KBM-7 (cell line): Measurements from ENCODE around the gene SRRT.
A peak's percentile ranks its signal among the peaks of the same experiment; 100 is the strongest.

Experiments used
- DNase-seq: peaks from one replicate; pipeline ENCODE4 v3.0.0-alpha.2; 2015
- in situ Hi-C: fragments of 300-500 bp; cut with MboI; formaldehyde crosslinking; loops from 2 replicates; pipeline ENCODE4 v1.14.3; 2020; ENCODE audit warnings: low sequenced_read_pairs, low pct_unique_long_range_greater_than_20kb, mixed read lengths

SRRT gene

GRCh38 chr7:100874577-100875355 is at the start of gene SRRT:
Gene SRRT (plus strand): TSS chr7:100875103. CDS start chr7:100875591, 488 bp downstream.
- DNase-seq = peak; percentile 97
- in situ Hi-C loops = no loop called here

GRCh38 chr7:100825215-100825671 is 49.7 kb upstream of the SRRT start:
- in situ Hi-C loops = no loop called here
- DNase-seq = no peak

GRCh38 chr7:100825751-100826513 is 49.0 kb upstream of the SRRT start:
- DNase-seq = peak; percentile 35
- in situ Hi-C loops = no loop called here

- DNase-seq = peak; percentile 26
- in situ Hi-C loops = no loop called here
Observed at GRCh38 chr7:100826514-100827329, 48.2 kb upstream of the SRRT start.

GRCh38 chr7:100827330-100828226 is 47.3 kb upstream of the SRRT start, which contains the start of gene EPHB4:
Gene EPHB4 (minus strand): TSS chr7:100827523. CDS start chr7:100827030, 493 bp downstream.
- peak; percentile 92 for DNase-seq
- in situ Hi-C loops = no loop called here

GRCh38 chr7:100829150-100829716 is 45.7 kb upstream of the SRRT start:
- in situ Hi-C loops = no loop called here

GRCh38 chr7:100830396-100830795 is 44.5 kb upstream of the SRRT start:
- in situ Hi-C loops = no loop called here
- DNase-seq = no peak

More at GRCh38 chr7:100829150-100829716, 45.7 kb upstream of the SRRT start:
- no peak for DNase-seq

GRCh38 chr7:100832281-100832633 is 42.6 kb upstream of the SRRT start:
- in situ Hi-C loops = no loop called here
- no peak for DNase-seq

GRCh38 chr7:100835903-100836811 is 38.7 kb upstream of the SRRT start:
- peak; percentile 33 for DNase-seq
- in situ Hi-C loops = no loop called here

GRCh38 chr7:100836812-100837098 is 38.1 kb upstream of the SRRT start:
- no peak for DNase-seq
- in situ Hi-C loops = no loop called here

- in situ Hi-C loops = no loop called here
- DNase-seq = no peak
Observed at GRCh38 chr7:100837099-100837836, 37.6 kb upstream of the SRRT start.

- no peak for DNase-seq
- in situ Hi-C loops = no loop called here
Observed at GRCh38 chr7:100839361-100839760, 35.5 kb upstream of the SRRT start.

- in situ Hi-C loops = no loop called here
- no peak for DNase-seq
Observed at GRCh38 chr7:100840470-100841100, 34.3 kb upstream of the SRRT start.

GRCh38 chr7:100847360-100847759 is 27.5 kb upstream of the SRRT start:
- in situ Hi-C loops = no loop called here
- DNase-seq = no peak

- peak; percentile 91 for DNase-seq
- in situ Hi-C loops = no loop called here
Observed at GRCh38 chr7:100852048-100852872, 22.6 kb upstream of the SRRT start, which contains the start of gene SLC12A9. Gene SLC12A9 (plus strand): TSS chr7:100852713. CDS start chr7:100854198, 1,485 bp downstream.
